Stimulated activated CD4-positive, alpha-beta T cell treated with anti-CD3 and anti-CD28 coated beads, TNF-alpha, amount 100 ng/mL, for 48 hours (primary cell): Measurements from ENCODE around the gene FBXO46.

Experiments
- DNase-seq, 3 donors: peaks; one replicate each; pipeline ENCODE4 v3.0.0-alpha.2; 2020; ENCODE audit warnings: low read depth in 3 of 3

The FBXO46 gene

GRCh38 chr19:45730368-45731288 lies at the start of gene FBXO46:
FBXO46 (minus strand) TSS chr19:45730896; CDS start chr19:45713495, 17,401 bp downstream.
- DNase-seq, result peak; percentile 88 to 94 (median 88)

- no peak for DNase-seq
Observed at GRCh38 chr19:45780146-45780447, 49.4 kb upstream of the FBXO46 start.

DNA sequence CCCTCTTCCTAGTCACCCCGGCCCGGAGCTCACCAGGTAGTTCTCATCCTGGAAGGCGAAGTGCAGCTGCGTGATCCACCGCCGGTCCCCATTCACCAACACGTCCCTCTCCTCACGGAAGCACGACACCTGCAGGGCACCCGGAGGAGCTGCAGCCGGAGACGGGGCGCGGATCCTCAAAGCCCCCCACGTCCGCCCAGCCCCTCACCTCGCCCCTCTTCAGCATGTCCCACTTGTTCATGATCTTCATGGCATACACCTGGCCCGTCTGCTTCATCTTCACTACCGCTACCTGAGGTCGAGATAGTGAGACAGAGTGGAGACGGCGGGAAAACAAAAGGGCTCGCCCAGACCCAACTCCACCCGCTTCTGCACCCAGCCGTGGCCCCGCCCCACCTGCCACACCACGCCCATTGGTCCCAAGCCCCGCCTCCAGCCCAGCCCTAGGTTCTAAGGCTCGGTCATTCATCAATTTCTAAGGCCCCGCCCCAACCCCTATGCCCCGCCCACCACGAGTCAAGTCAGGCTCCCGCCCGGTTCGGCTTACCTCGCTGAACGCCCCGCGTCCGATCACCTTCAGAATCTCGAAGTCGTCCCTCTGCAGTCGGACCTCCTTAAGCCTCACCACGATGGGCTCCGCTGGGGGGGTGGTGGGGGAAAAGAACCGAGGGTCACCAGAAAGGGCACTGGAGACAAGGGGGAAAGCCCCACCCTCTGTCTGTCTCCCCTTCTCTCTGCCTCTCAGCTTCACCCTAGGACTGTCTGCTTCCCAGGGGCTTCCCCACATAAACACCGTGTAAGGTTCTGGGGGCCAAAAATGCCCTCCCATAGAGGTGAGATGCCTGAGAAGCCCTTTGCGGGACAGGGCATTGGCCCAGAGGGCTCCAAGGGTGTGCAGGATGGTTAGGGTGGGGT lies 48.8 kb upstream of the FBXO46 start:
- DNase-seq, result peak; percentile 88 to 97 (median 93)

DNA sequence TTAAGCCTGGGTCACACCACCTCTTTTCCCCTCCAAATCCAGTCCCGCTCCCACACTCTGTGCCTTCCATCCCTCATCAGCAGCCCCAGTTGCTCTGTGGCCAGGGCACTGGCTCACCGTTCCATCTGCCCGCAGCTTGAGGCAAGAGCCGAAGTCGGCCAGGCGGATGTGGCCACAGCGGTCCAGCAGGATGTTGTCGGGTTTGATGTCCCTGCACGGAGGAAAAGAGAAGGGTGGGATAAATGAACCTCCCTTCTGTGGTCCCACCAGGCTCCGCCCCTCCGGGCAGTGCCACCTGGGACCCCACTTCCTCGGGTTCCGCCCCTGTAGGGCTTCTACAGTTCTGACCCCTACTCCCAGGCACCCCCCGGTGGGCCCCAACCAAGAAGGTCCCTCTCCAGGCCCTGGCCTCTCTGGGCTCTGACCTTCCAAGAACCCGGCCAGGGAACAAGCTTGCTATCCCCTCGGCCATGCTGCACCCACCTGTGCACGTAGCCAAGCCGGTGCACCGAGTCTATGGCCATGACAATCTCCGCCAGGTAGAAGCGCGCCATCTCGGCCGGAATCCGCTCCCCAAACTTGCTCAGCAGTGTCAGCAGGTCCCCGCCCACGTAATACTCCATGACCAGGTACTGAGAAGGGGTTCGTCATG lies 47.4 kb upstream of the FBXO46 start:
- no peak for DNase-seq

GRCh38 chr19:45777395-45777961 lies 46.8 kb upstream of the FBXO46 start:
- DNase-seq, result no peak

DNA sequence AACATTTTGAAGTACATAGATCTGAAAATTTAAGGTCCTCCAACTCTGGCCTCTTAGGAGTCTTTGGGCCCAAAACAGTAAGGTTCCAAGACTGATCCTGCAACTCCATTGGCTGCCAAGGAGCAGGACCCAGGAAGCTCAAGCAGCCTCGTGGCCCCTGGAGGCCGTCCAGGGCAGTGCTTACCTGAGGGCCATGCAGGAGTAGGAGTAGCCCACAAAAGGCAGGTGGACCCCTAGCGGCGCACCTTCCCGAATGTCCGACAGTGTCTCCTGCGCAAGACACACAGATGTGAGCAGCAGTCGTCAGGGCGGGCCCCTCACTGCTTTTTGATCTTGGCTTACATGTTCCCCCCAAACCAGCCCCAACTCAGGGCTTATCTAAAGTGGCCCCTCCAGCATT lies 44.1 kb upstream of the FBXO46 start:
- no peak for DNase-seq

DNA sequence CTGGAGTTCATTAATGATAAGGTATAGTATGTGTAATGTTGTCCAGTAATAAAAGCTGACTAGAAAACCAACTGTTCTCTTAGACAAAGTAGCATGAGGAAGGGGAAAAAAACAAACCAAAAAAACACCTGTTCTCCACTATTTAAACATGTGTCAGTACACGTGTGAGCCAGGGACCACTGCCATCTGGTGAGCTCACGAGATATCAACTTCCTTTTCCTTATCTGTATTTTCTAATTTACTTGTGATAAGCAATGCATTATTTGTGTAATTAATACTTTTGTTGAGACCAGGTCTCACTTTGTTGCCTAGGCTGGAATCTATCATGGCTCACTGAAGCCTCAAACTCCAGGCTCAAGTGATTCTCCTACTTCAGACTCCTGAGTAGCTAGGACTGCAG lies 42.7 kb upstream of the FBXO46 start:
- no peak for DNase-seq

DNA sequence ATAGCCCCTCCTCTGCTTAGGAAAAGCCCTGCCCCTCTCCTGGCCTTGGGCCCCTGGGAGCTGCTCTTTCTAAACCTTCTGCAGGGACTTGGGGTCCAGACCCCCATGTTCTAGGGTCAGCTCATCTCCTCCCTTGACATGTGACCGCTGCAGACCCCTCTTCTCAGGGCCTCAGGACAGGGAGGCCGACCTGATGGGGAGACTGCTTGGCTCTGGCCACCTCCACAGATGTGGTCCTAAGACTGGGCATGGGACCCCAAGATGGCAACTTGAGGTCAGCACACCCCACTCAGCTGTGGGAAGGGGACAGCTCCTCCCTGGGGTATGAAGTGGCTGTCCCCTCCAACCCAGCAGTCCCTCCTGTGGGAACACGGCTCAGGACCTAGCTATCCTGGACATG lies 42.2 kb upstream of the FBXO46 start:
- DNase-seq, result no peak

DNA sequence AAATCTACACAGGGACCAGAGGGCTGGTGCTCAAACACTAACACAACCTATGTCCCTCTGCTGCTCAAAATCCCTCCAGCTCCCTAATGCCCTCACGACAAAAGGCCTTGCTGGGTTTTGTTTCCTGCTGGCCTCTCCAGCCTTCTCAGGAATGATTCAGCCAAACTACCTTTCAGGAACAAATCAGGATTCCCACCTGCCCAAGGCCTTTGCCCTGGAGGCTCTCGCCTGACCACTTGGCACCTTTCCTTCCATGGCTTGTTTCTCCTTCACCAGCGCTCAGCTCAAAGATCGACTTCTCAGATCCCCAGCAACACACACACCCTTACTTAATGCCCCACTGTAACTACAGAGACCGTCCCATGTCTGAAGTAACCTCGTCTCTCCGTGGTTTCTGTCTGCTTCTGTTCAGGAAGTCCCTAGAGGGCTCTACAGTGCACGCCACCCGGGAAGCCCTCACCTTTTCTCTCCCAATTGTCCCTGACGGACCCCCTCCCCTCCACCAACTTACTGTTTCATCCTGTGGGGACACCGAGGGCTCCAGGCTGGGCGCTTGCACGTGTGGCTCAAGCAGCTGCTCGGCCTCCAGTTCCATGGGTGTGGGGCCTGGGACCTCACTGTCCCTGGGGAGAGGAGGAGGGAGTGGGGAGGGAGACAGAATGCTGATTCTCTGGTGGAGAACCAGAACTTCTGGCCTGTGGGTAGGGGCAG lies 41.6 kb upstream of the FBXO46 start:
- DNase-seq, result no peak

- no peak for DNase-seq
Observed at GRCh38 chr19:45771311-45771933, 40.7 kb upstream of the FBXO46 start.

DNA sequence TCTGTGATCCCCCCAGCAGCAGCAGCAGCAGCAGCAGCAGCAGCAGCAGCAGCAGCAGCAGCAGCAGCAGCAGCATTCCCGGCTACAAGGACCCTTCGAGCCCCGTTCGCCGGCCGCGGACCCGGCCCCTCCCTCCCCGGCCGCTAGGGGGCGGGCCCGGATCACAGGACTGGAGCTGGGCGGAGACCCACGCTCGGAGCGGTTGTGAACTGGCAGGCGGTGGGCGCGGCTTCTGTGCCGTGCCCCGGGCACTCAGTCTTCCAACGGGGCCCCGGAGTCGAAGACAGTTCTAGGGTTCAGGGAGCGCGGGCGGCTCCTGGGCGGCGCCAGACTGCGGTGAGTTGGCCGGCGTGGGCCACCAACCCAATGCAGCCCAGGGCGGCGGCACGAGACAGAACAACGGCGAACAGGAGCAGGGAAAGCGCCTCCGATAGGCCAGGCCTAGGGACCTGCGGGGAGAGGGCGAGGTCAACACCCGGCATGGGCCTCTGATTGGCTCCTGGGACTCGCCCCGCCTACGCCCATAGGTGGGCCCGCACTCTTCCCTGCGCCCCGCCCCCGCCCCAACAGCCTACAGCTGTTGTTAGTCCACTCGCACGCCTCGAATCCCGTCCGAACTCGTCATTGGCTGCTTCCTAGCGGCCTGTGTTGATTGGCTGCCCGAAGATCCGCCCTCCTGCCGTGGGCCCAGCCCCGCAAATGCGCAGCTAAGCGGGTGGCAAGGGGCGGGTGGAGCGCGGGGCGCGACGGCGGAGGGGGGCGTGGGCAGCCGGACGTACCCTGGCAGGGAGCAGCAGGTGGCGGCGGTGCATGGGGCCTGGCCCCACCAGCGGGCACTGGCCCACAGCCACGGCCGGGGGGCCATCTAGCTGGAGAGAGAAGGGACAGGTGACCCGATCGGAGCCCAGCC lies 39.8 kb upstream of the FBXO46 start:
- DNase-seq, result peak; percentile 79 to 89 (median 84)

GRCh38 chr19:45769821-45770191 lies 39.1 kb upstream of the FBXO46 start:
- DNase-seq, result no peak

- peak; percentile 94 to 97 (median 95) for DNase-seq
Observed at GRCh38 chr19:45768984-45769782, 38.5 kb upstream of the FBXO46 start, which contains the start of gene SIX5. SIX5 (minus strand) TSS chr19:45769252; CDS start chr19:45768844, 408 bp downstream.

DNA sequence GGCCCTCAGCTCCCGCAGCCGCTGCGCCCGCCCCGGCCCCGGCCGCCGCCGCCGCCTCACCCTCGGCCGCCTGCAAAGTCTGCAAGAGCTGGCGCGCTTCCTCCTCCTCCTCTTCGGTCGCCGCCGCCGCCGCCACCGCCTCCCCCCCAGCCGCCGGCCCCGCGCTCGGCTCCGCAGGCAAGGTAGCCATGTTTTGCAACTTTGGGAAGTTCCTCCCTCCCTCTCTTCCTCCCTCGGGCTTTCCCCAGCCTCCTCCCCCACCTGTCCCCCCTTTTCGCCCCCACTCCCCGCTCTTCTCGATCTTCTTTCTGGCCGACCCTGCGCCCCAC lies 37.9 kb upstream of the FBXO46 start:
- DNase-seq, result no peak

- no peak for DNase-seq
Observed at GRCh38 chr19:45767881-45768654, 37.4 kb upstream of the FBXO46 start.

- no peak for DNase-seq
Observed at GRCh38 chr19:45767410-45767880, 36.7 kb upstream of the FBXO46 start.

DNA sequence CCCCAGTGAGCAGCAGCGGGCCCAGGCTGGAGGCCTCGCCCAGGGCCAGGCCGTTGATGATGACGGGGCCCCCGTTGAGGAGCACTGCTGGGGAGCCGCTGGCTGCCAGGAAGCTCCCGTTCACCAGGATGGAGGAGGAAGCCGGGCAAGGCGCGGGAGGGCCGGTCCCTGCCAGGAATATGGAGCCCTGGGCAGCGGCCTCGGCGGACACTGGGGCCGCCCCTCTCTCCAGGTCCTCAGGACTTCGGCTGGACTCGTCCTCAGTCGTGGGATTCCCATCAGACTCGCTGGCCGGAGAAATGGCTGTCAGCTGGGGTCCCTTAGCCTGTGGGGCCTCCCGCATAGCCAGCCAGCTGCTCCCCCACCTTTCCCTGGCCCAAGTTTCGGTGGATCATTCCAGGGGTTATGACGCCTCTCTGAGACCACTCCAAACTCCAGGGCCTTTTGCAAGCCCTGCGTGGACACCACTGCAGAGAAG lies 36.2 kb upstream of the FBXO46 start:
- no peak for DNase-seq
